NCI-H510A treated with DMSO at 0.1 percent for 48 hours (cell line): ENCODE measurements around the gene KIR3DL3.
"Not testable (repeated sequence)": the region's sequence is repeated elsewhere in the genome, so short reads cannot be mapped to it uniquely, and the experiment has no call there.

ENCODE experiments used
- DNase-seq: peaks from one replicate; lab custom pipeline; 2025; lab: John Stamatoyannopoulos, UW

KIR3DL3 gene

GRCh38 chr19:54731191-54731590 is 6.9 kb downstream of the KIR3DL3 start:
- DNase-seq, result no peak

DNA sequence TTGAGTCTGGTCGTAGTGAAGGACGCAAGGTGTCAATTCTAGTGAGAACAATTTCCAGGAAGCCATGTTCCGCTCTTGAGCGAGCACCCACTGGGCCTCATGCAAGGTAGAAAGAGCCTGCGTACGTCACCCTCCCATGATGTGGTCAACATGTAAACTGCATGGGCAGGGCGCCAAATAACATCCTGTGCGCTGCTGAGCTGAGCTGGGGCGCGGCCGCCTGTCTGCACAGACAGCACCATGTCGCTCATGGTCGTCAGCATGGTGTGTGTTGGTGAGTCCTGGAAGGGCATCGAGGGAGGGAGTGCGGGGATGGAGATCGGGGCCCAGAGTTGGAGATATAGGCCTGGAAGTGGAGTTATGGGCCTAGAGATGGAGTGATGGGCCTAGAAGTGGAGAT is 14.1 kb downstream of the KIR3DL3 start, which contains the start of gene KIR2DL3:
Gene KIR2DL3 (plus strand): TSS at position 208 of the 400 bp plus-strand sequence. CDS start 33 bp downstream, at position 241.
- DNase-seq, result not testable (repeated sequence)

GRCh38 chr19:54738715-54739114 is 14.5 kb downstream of the KIR3DL3 start:
- no peak for DNase-seq

GRCh38 chr19:54739587-54740497 is 15.6 kb downstream of the KIR3DL3 start:
- DNase-seq, result no peak

DNA sequence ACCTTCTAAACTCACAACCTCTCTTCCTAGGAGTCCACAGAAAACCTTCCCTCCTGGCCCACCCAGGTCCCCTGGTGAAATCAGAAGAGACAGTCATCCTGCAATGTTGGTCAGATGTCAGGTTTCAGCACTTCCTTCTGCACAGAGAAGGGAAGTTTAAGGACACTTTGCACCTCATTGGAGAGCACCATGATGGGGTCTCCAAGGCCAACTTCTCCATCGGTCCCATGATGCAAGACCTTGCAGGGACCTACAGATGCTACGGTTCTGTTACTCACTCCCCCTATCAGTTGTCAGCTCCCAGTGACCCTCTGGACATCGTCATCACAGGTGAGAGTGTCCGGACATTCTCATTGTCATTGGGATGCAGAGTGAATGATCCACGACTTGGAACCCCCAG is 17.7 kb downstream of the KIR3DL3 start:
- not testable (repeated sequence) for DNase-seq

DNA sequence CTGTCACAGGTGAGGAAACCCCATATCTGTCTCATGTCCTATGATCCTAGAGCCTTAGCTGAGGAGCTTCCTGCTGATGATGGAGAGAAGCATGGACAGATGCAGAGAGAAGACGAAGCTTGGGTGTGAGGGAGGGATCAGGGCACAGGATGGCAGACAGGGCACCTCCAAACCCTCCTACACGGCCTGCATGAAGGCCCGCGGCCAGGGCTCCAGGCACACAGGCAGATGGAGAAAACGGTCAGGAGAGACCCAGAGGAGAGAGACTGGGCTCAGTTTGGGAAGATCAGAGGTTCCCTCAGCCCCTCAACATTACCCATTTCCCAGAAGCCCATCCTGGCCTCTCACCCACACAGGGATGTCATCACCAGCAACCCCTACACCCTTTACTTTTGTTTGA is 19.8 kb downstream of the KIR3DL3 start:
- not testable (repeated sequence) for DNase-seq

DNA sequence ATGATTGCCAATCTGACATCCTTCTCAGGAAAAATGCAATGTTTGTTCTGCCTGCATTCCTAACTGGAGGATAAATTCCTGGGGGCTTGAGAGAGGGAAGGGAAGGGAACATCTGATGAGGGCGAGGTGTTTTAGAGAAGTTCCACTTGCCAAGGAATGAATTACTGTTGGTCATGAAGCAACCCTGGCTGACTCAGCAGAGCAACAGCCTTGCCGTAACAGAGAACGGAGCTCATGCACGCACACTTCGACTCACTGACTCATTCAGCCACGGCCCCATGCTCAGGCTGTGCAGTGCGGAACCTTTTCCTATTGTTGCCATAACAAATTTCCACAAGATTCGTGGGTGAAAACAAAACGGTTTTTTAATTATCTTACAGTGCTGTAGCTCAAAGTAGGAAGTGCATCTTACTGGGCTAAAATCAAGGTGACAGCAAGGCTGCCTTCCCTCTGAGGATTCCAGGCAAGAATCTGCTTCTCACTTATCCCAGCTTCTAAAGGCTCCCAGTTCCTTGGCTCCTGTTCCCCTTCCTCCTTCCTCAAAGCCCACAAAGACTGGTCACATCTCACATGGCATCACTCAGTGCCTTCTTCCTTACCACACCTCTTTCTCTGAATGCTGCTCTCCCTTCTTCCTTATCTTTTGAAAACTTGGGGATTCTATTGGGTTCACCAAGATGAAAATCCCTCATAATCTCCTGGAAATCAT is 23.5 kb downstream of the KIR3DL3 start:
- not testable (repeated sequence) for DNase-seq

DNA sequence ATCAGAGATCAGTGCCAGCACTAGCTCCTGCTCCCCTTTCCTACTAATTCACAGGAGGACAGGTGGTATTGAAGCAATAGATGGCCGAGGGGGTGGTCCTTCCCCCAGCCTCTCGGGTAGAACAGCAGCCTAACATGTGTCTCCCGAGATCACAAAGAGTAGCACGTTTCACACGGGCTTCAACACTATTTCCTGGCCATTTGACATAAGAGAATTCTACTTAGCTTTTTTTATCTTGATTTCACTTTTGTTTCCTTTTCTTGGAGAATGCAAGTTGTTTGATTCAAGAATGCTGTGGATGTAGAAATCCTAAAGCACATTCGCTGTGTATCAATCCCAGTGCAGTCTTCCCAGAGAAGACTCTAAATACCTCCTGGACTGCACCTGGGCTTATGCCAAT is 26.0 kb downstream of the KIR3DL3 start:
- not testable (repeated sequence) for DNase-seq

DNA sequence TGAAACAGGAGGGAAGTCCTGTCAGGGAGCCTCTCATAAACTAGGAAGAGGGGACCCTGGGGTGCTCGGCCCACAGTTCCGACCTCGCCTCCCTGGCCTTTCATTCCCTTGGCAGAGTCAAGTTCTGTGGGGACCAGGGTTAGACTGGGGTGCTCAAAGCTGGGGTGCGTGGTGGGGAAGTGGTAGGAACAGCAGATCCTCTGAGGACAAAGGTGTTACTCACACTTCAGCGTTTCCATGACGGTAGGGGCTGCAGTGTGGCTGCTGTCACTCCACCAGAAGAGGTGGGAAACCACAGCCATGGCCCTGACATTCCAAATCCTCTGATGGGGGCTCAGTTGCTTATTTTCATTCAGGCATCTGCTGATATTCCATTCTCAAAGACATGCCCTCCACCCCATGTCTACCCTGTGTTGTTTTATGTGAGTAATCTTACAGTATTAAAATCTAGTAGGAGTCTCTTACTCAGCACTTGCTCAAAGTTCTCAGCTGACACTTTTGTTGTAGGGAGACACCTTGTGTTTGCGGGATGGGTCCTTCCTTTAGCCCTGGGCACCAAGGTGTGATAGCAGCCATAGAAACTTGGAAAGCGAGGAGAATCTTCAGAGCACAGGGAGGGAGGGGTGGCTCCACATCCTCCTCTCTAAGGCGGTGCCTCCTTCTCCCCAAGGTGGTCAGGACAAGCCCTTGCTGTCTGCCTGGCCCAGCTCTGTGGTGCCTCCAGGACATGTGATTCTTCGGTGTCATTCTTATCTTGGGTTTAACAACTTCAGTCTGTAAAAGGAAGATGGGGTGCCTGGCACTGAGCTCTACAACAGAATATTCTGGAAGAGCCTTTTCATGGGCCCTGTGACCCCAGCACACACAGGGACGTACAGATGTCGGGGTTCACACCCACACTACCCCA is 32.2 kb downstream of the KIR3DL3 start:
- DNase-seq, result not testable (repeated sequence)

DNA sequence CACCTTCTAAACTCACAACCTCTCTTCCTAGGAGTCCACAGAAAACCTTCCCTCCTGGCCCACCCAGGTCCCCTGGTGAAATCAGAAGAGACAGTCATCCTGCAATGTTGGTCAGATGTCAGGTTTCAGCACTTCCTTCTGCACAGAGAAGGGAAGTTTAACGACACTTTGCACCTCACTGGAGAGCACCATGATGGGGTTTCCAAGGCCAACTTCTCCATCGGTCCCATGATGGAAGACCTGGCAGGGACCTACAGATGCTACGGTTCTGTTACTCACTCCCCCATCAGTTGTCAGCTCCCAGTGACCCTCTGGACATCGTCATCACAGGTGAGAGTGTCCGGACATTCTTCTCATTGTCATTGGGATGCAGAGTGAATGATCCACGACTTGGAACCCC is 34.3 kb downstream of the KIR3DL3 start:
- not testable (repeated sequence) for DNase-seq

DNA sequence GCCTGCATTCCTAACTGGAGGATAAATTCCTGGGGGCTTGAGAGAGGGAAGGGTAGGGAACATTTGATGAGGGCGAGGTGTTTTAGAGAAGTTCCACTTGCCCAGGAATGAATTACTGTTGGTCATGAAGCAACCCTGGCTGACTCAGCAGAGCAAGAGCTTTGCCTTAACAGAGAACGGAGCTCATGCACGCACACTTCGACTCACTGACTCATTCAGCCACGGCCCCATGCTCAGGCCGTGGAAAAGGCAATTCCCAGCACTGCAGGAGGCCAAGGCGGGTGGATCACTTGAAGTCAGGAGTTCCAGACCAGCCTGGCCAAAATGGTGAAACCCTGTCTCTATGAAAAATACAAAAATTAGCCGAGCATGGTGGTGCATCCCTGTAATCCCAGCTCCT is 40.0 kb downstream of the KIR3DL3 start:
- not testable (repeated sequence) for DNase-seq

GRCh38 chr19:54766464-54766863 is 42.2 kb downstream of the KIR3DL3 start:
- DNase-seq, result not testable (repeated sequence)

DNA sequence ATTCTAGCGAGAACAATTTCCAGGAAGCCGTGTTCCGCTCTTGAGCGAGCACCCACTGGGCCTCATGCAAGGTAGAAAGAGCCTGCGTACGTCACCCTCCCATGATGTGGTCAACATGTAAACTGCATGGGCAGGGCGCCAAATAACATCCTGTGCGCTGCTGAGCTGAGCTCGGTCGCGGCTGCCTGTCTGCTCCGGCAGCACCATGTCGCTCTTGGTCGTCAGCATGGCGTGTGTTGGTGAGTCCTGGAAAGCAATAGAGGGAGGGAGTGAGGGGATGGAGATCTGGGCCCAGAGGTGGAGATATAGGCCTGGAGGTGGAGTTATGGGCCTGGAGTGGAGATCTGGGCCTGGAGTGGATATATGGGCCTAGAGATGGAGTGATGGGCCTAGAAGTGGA is 45.4 kb downstream of the KIR3DL3 start, which contains the start of gene KIR2DL1:
Gene KIR2DL1 (plus strand): TSS at position 148 of the 400 bp plus-strand sequence. CDS start 58 bp downstream, at position 206.
- not testable (repeated sequence) for DNase-seq

GRCh38 chr19:54770511-54770910 is 46.3 kb downstream of the KIR3DL3 start:
- DNase-seq, result not testable (repeated sequence)

GRCh38 chr19:54771018-54771960 is 47.0 kb downstream of the KIR3DL3 start:
- not testable (repeated sequence) for DNase-seq

- not testable (repeated sequence) for DNase-seq
Measured at GRCh38 chr19:54772666-54773065, 48.4 kb downstream of the KIR3DL3 start.

DNA sequence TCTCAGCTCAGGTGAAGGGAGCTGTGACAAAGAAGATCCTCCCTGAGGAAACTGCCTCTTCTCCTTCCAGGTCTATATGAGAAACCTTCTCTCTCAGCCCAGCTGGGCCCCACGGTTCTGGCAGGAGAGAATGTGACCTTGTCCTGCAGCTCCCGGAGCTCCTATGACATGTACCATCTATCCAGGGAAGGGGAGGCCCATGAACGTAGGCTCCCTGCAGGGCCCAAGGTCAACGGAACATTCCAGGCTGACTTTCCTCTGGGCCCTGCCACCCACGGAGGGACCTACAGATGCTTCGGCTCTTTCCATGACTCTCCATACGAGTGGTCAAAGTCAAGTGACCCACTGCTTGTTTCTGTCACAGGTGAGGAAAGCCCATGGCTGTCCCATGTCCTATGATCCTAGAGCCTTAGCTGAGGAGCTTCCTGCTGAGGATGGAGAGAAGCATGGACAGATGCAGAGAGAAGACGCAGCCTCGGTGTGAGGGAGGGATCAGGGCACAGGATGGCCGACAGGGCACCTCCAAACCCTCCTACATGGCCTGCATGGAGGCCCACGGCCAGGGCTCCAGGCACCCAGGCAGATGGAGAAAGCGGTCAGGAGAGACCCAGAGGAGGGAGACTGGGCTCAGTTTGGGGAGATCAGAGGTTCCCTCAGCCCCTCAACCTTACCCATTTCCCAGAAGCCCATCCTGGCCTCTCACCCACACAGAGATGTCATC is 51.0 kb downstream of the KIR3DL3 start:
- not testable (repeated sequence) for DNase-seq

- not testable (repeated sequence) for DNase-seq
Measured at GRCh38 chr19:54775830-54776229, 51.6 kb downstream of the KIR3DL3 start.

DNA sequence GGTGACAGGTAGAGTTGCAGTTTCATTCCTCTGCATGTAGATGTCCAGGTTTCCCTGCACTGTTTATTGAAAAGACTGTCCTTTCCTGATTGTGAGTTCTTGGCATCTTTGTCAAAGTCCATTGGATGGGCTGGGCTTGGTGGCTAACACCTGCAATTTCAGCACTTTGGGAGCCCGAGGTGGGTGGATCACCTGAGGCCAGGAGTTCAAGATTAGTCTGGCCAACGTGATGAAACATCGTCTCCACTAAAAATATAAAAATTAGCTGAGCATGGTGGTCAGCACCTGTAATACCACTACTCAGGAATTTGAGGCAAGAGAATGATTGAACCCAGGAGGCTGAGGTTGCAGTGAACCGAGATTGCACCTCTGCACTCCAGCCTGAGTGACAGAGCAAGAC is 53.6 kb downstream of the KIR3DL3 start:
- DNase-seq, result not testable (repeated sequence)

DNA sequence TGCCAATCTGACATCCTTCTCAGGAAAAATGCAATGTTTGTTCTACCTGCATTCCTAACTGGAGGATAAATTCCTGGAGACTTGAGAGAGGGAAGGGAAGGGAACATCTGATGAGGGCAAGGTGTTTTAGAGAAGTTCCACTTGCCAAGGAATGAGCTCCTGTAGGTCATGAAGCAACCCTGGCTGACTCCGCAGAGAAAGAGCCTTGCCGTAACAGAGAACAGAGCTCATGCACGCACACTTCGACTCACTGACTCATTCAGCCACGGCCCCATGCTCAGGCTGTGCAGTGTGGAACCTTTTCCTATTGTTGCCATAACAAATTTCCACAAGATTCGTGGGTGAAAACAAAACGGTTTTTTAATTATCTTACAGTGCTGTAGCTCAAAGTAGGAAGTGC is 54.7 kb downstream of the KIR3DL3 start:
- DNase-seq, result not testable (repeated sequence)
